Measurements from ENCODE around the gene P2RY2.

DNA sequence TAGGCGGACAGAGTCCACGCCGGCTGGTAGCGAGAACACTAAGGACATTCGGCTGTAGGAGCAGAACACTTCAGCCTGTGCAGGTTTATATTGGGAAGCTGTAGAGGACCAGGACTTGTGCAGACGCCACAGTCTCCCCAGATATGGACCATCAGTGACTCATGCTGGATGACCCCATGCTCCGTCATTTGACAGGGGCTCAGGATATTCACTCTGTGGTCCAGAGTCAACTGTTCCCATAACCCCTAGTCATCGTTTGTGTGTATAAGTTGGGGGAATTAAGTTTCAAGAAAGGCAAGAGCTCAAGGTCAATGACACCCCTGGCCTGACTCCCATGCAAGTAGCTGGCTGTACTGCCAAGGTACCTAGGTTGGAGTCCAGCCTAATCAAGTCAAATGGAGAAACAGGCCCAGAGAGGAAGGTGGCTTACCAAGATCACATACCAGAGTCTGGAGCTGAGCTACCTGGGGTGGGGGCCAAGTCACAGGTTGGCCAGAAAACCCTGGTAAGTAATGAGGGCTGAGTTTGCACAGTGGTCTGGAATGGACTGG, 17.2 kb downstream of the P2RY2 start:
- no peak for TF ChIP-seq CTCF (IDR thresholded peaks at IDR 0.05)
- TF ChIP-seq EZH2phosphoT487 (IDR thresholded peaks at IDR 0.05), result no peak
- no peak for TF ChIP-seq EZH2 (IDR thresholded peaks at IDR 0.05)

Measured in neural progenitor cell (in vitro differentiated cells).